HepG2 (cell line): ENCODE results near the gene SNHG17. TPM values are rescaled to one million over a fixed set of nuclear protein-coding genes. Genes with fewer than 3 reads are reported as not detected.

Source experiments
- AGO2 ChIP-seq: fragments of 200-400 bp; formaldehyde crosslinking; optimal IDR thresholded peaks from 2 replicates; pipeline ENCODE3; 2017; ENCODE audit warnings: mild to moderate bottlenecking, low read depth, low read length, moderate library complexity
- RNF2 ChIP-seq: fragments of 450-650 bp; conservative IDR thresholded peaks from 2 replicates; pipeline ENCODE4 v1.6.1; 2016; ENCODE audit warnings: low read depth
- SALL2 ChIP-seq: sonication (generic); formaldehyde crosslinking; IDR thresholded peaks from 2 replicates; pipeline ENCODE4 v1.8.1; 2023; ENCODE audit warnings: mild to moderate bottlenecking, missing genetic modification reagents, inconsistent platforms
- SETDB1 ChIP-seq: sonication (generic); formaldehyde crosslinking; IDR thresholded peaks from 2 replicates; pipeline ENCODE4 v1.5.1; 2020; ENCODE audit warnings: missing genetic modification reagents, mild to moderate bottlenecking, borderline replicate concordance
- SNAPC4 ChIP-seq: sonication (generic); formaldehyde crosslinking; IDR thresholded peaks from 2 replicates; pipeline ENCODE4 v1.4.0; 2020; ENCODE audit warnings: mild to moderate bottlenecking, missing genetic modification reagents
- STAT5B ChIP-seq: sonication (generic); formaldehyde crosslinking; IDR thresholded peaks from 2 replicates; pipeline ENCODE4 v1.4.0; 2020; ENCODE audit warnings: missing genetic modification reagents
- TSC22D2 ChIP-seq: sonication (generic); formaldehyde crosslinking; IDR thresholded peaks from 2 replicates; pipeline ENCODE4 v1.5.1; 2020; ENCODE audit warnings: missing genetic modification reagents, mild to moderate bottlenecking, borderline replicate concordance
- ZBTB4 ChIP-seq: sonication (generic); formaldehyde crosslinking; IDR thresholded peaks from 2 replicates; pipeline ENCODE4 v1.4.0; 2020; ENCODE audit warnings: missing genetic modification reagents, mild to moderate bottlenecking, borderline replicate concordance
- ZNF326 ChIP-seq: sonication (generic); formaldehyde crosslinking; IDR thresholded peaks from 2 replicates; pipeline ENCODE4 v1.4.0; 2020; ENCODE audit warnings: missing genetic modification reagents, borderline replicate concordance
- ZNF609 ChIP-seq: sonication (generic); formaldehyde crosslinking; IDR thresholded peaks from 2 replicates; pipeline ENCODE4 v1.4.0; 2020; ENCODE audit warnings: mild to moderate bottlenecking, missing genetic modification reagents, borderline replicate concordance
- ZNF879 ChIP-seq: sonication (generic); formaldehyde crosslinking; IDR thresholded peaks from 2 replicates; pipeline ENCODE4 v1.8.1; 2023; ENCODE audit warnings: missing genetic modification reagents
- polyA plus RNA-seq, 8 experiments: library from polyadenylated mRNA; depleted of rRNA in 3 of 8; stranded (reverse) in 7 of 8; unstranded in 1 of 8; fragments of >200 nt; fragmentation: Illumina TruSeq in 4 of 8; extraction: Trizol in 4 of 8; gene quantifications; 2 replicates each; pipeline versions ENCODE4 v1.2.1 to v1.2.3, GENCODE V29; 2011 to 2016; ENCODE audit warnings: low read depth in 4 of 8, missing spikeins in 1 of 8, mixed read lengths in 1 of 8; ENCODE audit not compliant: insufficient read depth in 1 of 8
- total RNA-seq, 5 experiments: library from RNA; depleted of rRNA; stranded (reverse); fragments of >200 nt; fragmentation: Illumina TruSeq; extraction: Trizol; gene quantifications; 2 replicates each; pipeline ENCODE4 v1.2.3, GENCODE V29; 2016; ENCODE audit warnings: low read depth in 1 of 5
- TF ChIP-seq, protein P1 (sequence below): sonication (generic); formaldehyde crosslinking; IDR thresholded peaks from 2 replicates; pipeline ENCODE4 v1.5.1; 2020; ENCODE audit warnings: missing genetic modification reagents, mild to moderate bottlenecking, borderline replicate concordance

The SNHG17 gene
- total and polyA plus RNA-seq, 2 of the 13 experiments (the other 11 are each of a cell fraction or from before 2014, with no cell fraction given) = 26.2 to 41.2 TPM

DNA sequence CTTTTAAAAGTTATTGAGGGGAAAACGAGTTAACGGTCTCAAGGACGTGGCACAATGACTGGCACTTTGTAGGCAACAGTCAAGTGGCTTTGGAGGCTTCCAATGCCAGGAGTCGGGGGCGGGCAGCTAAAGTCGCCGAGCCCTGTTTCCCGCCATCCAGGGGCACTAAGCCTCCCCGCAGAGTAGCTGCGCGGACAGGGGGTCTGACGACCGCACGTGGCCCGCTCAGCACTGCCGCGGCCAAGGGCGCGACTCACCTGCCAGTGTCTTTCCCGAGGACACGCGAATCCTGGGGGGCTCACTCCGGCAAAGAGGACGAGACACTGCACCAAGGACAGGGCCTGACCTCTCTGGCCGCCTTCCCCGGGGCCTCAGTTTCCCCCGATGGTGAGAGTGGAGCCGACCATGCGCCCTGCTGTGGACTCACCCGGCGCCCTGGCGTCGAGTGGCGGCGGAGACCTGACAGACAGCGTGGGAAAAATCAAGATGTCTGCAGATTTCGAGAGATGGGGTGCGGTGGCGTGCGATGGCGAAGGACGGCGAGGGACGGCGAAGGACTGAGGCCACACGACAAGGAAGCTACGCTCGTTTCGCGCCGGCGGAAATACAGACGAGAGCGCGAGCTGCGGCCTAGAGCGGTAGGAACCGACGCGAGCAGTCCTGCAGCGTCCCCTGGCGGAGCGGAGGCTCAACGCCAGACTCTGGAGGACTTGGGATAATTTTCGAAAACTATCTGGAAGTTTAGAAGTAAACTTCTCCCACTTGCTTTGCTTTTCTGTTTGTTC, at the start of gene SNHG17 (continued):
- TF ChIP-seq ZBTB4 (CRISPR knock-in tag) (peak; percentile 100; the same call in 1 of the 2 replicates), ZNF609 (peak; percentile 94), STAT5B (CRISPR knock-in tag) (peak; percentile 98), ZNF326 (CRISPR knock-in tag) (peak; percentile 86; the same call in 1 of the 2 replicates), RNF2 (peak; percentile 99), ZNF879 (peak; percentile 75), SNAPC4 (CRISPR knock-in tag) (peak; percentile 96), AGO2 (peak; percentile 98), SALL2 (CRISPR knock-in tag) (peak; percentile 100), TSC22D2 (CRISPR knock-in tag) (peak; percentile 99), SETDB1 (CRISPR knock-in tag) (peak; percentile 91)
- TF ChIP-seq, protein P1, sequence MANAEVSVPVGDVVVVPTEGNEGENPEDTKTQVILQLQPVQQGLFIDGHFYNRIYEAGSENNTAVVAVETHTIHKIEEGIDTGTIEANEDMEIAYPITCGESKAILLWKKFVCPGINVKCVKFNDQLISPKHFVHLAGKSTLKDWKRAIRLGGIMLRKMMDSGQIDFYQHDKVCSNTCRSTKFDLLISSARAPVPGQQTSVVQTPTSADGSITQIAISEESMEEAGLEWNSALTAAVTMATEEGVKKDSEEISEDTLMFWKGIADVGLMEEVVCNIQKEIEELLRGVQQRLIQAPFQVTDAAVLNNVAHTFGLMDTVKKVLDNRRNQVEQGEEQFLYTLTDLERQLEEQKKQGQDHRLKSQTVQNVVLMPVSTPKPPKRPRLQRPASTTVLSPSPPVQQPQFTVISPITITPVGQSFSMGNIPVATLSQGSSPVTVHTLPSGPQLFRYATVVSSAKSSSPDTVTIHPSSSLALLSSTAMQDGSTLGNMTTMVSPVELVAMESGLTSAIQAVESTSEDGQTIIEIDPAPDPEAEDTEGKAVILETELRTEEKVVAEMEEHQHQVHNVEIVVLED = peak; percentile 98
